GM21576 (cell line): Measurements from ENCODE around the gene ZNF304.

Source experiments
- ATAC-seq: cut with Tn5 transposase; IDR thresholded peaks from one replicate; pipeline ENCODE4 v1.9.1; 2021; ENCODE audit warnings: mild to moderate bottlenecking, moderate library complexity; ENCODE audit not compliant: unreplicated experiment

The ZNF304 gene

DNA sequence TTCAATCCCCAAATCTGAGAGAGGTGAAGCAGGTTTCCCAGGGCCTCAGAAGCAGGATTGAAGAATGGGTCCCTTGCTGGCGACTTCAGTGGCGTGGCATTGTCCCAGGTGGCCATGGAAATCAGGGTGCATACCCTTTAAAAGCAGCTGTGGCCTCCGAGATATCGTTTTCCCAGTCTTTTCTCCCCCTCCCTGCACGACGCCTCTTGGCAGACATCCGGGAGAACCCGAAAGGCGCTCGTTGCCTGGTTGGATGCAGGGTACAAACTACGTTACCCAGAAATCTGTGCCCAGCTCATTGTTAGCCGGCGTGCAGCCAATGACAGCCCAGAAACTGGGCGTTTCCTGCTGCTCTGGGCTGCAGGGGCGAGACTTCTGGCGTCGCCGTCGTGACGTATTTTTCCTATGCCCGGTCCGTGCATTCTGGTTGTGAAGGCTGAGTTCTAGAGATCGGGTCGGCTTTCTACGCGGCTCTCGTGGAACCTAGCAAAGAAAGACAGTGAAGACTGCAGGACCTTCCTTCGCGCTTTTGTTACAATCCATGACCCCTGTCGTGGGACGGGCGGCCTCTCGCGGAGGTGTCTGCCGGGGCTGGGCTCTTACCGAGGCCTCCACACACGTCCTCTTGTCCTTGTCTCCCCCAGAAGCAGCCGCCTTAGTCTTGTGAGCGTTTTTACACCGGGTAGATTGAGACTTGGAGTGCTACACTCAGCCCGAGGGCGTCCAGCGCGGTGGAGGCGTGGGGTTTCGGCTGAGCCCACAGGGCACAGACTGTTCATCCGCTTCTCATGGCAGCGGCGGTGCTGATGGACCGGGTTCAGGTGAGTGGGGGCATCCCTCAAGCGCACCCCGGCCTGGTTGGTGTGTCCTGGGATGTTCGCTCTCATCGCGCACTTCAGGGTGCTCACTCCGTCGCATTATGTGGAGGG lies at the start of gene ZNF304:
Gene ZNF304, plus strand, starts transcription at position 395 of the 929 bp plus-strand sequence. Its CDS starts 394 bp downstream, at position 789.
- peak; percentile 89 for ATAC-seq

DNA sequence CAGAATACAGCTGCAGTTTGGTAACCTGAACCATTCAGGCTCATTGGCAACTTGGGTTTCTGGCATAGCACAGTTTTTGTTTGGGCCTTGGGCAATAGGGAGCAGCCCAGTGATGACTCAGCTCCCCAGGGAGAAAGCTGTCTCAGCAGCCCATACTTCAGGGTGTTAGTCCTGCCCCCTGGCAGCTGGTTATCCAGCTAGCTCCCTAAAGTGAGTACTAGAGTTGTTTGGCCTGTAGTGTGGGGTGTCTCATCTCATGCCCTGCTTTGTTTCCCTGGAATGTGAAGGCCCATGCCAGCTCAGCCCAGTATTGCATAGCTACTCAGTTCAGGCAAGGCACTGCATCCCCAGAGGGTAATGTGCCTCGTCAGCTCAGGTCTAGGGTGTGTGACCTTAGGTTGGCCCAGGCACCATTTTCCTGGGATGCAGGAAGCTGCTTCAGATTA lies 49.0 kb upstream of the ZNF304 start:
- ATAC-seq = no peak

DNA sequence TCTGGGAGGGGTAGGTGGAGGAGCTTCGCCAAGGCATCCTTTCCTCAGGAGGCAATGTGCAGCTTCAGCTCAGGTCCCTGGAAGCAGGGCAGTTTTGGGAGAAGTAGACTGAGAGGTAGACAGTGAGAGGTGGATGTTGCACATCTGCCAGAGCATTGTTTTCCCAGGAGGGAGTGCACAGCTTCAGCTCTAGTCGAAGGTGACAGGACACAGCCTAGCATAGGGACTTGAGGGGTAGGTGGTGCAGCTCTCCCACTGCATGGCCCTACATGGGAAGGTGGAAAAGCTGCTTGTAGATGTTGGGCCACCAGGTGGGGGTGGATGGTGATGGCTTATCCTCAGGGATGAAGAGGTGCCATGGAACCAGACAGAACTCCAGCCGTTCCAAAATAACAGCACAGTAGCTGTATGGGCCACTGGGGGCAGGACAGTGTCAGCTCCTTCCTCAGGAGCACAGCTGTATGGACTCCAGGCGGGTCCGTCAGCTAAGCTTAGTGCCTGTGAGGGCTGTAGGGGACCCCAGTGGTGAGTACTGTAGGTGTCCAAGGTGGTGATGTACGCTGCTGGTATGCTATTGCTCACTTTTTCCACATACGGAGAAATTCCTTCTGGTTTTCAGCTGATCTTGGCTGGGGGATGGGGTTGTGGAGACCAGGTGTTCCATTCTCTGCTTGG lies 48.2 kb upstream of the ZNF304 start:
- no peak for ATAC-seq

DNA sequence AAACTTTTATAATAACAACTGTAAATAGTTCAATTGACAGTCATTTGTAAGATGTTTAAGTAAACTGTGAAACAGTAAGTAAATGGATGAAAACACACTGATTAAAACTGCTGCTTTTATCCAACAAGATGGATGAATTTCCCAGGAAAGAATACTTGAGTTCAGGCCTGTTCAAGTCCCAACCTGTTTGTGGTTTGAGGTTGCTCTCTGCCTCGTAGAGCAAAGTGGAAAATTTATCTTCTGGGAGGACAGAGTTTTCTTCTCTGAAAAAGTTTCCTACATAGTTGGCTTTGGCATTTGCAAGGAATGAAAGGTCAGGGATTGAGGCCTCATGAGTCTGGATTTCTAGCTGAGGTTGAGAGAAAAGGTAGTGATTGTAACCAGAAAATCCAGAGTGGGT lies 46.0 kb upstream of the ZNF304 start:
- ATAC-seq = no peak

DNA sequence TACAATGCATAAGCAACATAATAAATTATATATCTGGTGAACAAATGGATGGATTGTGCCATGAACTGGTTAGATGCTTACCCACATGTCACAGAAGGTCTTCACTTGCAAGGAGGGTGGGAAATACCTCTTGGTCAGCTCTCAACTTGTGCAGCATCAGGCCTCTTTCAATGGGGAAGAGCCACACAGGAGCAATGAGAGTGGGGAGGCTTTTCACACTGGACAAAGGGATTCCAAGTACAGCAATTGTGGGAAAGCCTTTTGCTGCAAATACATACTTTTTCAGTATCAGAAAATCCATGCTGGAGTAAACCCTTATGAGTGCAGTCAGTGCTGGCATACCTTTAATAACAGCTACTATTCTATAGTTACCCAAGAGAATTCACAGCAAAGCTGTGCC lies 42.6 kb upstream of the ZNF304 start:
- no peak for ATAC-seq

DNA sequence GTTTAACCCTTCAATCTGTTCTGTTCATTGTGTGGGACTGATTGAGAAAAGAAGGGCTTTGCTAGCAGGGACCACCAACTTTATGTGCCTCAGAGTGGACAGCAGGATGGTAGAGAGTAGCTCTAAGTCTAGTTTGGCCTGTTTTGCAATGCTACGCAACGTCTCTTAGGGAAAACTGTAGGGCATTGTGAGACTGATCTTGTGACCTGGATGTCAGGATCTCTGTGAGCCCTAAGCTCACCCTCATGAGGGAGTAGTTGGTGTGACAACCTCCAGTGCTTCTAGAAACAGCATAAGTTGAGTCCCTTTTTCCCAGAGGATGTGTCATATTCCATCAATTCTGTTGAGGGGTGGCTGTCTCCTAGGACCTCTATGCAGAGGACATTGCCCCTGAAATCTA lies 40.3 kb upstream of the ZNF304 start:
- ATAC-seq = no peak

DNA sequence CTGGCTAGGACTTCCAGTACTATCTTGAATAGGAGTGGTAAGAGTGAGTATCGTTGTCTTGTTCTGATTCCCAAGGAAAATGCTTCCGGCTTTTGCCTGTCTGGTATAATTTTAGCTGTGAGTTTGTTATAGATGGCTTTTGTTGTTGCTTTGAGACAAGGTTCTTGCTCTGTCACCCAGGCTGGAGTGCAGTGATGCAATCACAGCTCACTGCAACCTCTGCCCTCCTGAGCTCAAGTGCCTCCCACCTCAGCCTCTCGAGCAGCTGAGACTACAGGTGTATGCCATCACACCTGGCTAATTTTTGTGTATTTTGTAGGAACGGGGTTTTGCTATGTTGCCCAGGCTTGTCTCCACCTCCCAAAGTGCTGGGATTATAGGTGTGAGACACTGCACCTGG lies 36.9 kb upstream of the ZNF304 start:
- ATAC-seq = no peak

DNA sequence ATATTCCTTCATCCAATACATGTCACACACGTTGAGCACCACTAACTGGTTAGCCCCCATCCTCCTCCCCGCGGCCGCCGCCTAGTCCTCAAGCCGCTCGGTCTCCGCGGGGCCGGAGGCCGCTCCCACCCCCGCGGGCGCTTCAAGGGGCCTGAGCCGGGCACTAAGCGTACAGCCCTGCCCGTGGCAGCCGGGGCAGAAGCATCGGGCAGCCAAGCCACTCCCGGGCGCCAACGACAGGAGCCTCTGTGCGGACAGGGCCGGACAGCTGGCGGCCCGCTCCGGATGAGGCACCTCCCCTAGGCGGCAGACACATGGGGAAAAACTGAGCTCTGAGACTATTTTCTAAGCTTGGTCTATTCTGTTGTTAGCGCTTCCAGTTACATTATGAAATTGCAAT lies 33.6 kb upstream of the ZNF304 start:
- ATAC-seq = no peak

DNA sequence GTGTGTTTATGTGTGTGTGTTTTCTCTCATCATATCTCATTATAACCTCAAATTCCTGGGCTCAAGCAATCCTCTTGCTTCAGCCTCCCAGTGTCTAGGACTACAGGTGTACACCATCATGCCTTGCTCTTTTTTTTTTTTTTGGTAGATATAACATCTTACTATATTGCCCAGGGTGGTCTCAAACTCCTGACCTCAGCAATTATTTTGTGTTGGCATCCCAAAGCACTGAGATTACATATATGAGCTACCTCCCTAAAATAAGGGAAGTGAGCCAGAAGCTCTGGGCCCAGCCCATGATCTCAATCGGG lies 31.2 kb upstream of the ZNF304 start:
- ATAC-seq = no peak

DNA sequence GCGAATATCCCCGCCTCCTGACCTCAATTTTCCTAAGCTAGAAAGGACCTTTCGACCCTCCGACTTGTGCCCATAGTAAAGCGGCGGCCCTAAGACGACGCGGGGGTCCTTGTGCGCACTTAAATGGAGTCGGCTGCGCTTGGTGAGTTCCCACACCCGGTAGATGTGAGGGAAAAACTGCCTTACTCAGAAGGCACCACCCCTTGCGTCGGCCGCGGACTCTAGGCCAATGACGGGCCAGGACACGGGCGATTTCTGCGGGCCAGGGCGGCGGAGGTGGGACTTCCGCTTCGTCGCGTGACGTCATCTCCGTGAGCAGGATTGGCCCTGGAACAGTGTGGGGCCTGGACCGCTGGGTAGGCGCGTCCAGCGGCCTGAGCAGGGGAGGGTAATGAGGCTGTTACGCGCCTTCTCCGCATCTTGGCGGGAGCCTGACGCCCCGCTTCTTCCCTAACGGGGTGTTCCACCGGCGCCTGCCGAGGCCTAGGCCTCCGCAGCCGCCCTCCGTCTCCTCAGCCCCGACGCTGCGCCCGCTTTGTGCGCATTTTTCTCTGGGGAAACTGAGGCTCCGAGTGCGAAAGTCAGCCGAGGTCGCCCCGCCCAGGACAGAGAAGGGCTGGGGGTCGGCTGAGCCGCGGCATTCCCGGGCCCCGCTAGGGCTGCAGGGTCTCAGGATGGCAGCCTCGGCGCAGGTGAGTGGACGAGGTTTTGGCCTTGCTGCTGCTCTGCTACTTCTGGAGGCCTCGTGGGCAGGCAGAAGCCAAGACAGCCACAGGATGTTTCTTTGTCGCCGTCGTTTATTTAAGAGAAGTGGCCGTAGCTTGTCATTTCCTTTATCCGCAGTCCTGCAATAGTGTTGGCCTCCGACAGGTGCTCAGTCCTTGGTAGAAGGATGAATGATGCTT lies 30.6 kb upstream of the ZNF304 start, which contains the start of gene ZNF543:
Gene ZNF543, plus strand, starts transcription at position 293 of the 905 bp plus-strand sequence. Its CDS starts 382 bp downstream, at position 675.
- ATAC-seq = peak; percentile 96

DNA sequence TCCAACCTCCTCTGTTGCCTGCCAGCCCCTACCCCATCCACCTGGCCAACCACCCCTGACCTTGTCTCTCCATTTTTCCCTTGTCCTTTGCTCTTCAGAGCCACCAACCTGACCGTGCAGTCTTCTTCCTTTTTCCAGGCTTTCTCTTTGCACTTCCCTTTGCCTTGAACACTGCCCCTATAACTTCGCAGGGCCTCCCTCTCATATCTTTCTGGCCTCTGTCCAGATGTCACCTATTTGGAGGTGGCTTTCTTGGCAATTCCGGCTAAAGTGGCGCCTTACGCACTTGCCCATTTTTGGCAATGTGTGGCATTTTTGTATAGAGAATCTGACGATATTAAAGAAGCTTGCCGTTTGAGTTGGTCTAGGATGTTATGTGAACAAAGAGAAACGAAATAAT lies 30.0 kb upstream of the ZNF304 start:
- ATAC-seq = no peak

DNA sequence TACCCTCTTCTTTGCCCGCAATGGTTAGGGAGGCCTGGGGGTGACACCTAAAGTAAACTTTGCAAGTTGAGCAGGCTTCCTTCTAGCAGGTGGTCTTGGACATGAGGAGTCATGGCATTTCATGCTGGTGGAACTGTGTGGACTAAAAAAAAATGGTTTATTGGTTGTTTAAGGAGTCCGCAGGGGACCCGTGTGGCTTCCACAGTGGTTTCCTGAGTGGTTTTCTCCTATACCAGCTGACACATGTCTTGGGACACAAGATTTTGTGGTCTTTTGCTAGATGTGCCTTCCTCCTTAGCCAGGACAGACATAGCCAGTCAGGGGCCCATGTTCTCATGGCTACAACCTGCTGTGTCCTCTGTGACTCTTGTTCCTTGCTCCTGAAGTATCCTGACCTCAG lies 29.3 kb upstream of the ZNF304 start:
- no peak for ATAC-seq

DNA sequence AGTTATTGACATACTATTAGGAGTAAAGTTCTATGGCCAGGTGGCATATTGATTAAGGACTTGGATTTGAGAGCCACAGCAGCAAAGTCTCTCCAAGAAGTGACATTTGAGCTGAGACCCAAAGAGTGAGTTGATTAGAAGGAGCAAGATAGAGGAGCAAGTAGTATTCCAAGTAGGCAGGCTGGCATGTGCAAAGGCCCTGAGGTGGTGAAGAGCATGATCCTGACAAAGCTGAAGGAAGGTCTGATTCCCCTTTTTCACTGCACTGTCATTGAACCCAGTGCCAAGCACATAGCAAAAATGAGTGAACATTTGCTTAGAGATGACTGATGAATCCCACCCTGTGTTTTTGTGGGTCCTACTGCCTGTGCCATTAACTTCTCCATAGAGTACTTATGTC lies 26.1 kb upstream of the ZNF304 start:
- no peak for ATAC-seq

DNA sequence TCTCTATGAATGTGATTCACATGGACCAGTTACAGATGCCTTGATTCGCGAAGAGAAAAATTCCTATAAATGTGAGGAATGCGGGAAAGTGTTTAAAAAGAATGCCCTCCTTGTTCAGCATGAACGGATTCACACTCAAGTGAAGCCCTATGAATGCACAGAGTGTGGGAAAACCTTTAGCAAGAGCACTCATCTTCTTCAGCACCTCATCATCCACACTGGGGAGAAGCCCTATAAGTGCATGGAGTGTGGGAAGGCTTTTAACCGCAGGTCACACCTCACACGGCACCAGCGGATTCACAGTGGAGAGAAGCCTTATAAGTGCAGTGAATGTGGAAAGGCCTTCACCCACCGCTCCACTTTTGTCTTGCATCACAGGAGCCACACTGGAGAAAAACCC lies 23.1 kb upstream of the ZNF304 start:
- no peak for ATAC-seq

DNA sequence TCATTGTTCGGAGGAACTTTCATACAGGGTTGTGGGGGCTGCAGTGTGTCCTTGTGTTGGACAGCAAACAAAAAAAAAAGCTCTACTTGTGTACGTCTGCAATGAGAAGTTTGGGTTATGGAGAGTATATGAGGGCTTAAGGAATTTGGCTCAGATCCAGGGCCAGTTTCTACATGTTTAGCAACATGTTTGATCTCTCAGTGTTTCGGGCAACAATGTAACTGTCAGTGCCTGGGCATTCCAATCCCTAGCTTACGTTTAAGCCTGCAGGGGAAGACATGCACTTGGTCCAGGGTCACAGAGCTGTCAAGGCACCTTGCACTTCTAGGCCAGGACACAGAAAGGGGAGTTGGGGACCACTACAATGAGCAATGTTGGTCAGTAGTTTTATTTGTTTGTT lies 16.9 kb upstream of the ZNF304 start:
- no peak for ATAC-seq

DNA sequence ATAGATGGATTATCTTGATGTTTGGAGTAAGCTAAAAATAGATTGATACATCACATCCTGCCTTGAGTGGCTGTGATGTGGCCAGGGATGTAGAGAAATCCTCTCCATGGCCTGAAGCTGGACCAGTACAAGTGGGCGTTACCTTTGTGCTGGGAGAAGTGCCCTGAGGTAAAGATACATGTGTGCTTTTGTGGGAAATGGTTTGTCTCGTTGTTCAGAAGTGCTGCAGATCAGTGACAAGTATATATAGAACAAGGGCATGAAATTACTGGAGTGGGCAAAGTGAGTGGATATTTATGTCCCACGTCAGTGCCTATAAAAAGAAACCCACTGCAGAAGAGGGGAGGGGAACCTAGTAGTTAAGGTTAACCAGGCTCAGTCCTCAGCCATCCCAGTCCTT lies 12.2 kb upstream of the ZNF304 start:
- ATAC-seq = no peak

DNA sequence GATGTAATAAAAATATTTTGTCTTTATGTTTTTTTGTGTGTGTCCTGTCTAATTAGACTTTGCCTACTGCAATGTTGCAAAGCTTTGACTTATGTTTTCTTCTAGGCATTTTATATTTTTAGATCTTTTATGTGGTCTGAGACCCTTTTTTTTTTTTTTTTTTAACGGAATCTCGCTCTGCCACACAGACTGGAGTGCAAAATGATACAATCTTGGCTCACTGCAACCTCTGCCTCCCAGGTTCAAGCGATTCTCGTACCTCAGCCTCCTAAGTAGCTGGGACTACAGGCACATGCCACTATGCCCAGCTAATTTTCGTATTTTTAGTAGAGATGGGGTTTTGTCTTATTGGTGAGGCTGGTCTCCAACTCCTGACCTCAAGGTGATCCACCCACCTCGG lies 8.5 kb upstream of the ZNF304 start:
- no peak for ATAC-seq

DNA sequence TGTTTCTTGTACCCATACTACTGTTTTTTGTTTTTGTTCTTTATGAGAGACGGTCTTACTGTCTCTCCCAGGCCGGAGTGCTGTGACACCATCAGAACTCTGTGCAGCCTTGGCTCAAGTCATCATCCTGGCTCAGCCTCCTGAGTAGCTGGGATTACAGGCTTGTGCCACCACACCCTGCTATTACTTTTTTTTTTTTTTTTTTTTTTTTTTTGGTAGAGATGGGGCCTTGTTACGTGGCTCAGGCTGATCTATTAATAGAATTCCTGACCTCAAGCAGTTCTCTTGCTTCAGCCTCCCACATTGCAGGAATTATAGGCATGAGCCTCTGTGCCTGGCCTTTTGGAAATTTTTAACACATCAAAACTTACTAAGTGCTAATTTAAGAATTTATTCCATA lies 2.9 kb upstream of the ZNF304 start:
- ATAC-seq = no peak

DNA sequence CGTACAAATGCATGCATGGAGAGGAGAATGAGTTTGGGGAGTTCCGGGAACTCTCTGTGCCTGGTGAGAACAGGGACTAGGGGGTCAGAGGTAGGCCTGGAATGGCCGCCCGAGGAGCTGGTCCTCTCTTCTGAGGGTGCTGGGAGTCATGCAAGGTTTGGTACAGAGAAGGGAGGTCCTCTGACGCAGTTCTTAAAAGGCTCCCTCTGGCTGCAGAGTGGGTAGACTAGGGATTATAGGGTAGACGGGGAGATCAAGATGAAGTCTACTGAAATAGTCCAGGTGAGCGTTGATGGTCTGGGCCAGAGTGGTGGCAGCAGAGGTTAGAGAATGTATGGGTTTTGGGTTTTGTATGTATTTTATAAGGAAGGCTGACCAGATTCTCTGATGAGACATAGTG lies 796 bp downstream of the ZNF304 start:
- no peak for ATAC-seq

DNA sequence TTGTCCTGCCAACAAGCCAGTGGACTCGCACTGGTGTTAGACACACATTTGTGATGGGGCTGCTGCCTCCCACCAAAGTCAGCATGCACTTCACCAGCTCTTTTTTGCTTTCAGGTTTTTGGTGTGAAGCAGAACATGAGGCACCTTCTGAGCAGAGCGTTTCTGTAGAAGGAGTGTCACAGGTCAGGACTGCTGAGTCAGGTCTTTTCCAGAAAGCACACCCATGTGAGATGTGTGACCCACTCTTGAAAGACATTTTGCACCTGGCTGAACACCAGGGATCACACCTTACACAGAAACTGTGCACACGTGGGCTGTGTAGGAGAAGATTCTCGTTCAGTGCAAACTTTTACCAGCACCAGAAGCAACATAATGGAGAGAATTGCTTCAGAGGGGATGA lies 4.8 kb downstream of the ZNF304 start:
- no peak for ATAC-seq

DNA sequence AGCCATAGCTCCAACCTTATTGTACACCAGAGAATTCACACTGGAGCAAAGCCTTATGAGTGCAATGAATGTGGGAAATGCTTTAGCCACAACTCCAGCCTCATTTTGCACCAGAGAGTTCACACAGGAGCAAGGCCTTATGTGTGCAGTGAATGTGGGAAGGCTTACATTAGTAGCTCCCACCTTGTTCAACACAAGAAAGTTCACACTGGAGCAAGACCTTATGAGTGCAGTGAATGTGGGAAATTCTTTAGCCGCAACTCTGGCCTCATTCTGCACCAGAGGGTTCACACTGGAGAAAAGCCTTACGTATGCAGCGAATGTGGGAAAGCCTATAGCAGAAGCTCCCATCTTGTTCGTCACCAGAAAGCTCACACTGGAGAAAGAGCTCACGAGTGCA lies 6.3 kb downstream of the ZNF304 start:
- ATAC-seq = no peak
